HG03565 (cell line): ENCODE data around the gene BTD.

Experiments
- ATAC-seq: cut with Tn5 transposase; IDR thresholded peaks from one replicate; pipeline ENCODE4 v1.9.1; 2021; ENCODE audit warnings: mild to moderate bottlenecking, moderate library complexity; ENCODE audit not compliant: unreplicated experiment

Gene BTD

GRCh38 chr3:15601399-15602145 lies at the start of gene BTD, which contains the start of gene HACL1:
TSS of gene BTD (plus strand) at chr3:15601745. CDS start at chr3:15635440, 33,695 bp downstream.
TSS of gene HACL1 (minus strand) at chr3:15601569. CDS start at chr3:15601463, 106 bp downstream.
- ATAC-seq: peak; percentile 85

DNA sequence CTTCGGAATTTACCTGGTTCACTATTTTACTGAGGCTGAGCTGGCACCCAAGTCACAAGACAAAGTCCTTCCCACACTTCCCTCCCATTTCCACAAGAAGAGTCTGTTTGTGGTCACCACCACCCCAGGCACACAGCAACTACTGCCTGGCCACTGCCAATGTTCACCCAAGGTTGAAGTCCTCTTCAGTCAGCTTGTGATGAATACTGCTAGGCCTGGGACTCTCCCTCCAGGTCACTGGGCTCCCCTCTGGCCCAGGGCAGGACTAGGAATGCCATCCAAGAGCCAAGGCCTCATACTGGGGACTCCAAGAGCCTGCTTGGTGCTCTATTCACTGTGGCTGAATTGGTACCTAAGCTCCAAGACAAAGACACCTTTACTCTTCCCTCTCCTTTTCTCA lies 49.6 kb upstream of the BTD start:
- no peak for ATAC-seq

DNA sequence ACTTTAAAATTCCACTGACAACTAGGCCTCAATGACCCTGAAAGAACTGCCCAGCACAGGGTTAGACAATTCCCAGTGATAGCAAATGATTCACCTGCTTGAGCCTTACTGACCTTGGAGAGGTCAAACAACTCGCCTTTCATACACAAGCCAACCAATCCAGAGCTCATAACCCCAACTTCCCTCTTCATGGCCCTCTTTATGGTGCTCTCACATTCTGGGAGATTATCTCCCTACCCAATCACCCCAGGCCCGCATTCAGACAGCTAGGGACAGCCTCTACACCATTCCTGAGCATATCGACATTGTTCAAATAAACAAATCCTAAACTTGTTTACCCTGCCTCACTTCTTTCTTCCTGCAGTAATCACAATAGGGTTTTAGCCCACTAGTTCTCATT lies 47.8 kb upstream of the BTD start:
- no peak for ATAC-seq

DNA sequence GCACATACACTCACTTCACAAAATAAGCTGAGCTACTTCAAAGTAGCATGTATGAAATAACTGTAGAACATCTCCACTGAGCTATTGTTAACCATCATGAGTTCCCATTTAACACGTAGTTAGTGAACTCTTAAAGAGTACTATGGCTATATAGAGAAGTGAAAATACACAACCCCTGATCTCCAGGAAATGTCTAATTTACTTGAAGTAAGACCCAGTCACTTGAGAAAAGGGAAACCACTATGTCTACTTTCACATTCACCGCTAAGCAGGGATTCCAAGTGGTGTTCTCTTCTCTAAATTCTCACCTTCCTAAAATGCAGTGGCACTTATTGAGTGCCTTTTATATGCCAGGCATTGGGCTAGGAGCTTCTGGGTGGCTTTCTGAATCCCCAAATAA lies 45.0 kb upstream of the BTD start:
- ATAC-seq: peak; percentile 93

DNA sequence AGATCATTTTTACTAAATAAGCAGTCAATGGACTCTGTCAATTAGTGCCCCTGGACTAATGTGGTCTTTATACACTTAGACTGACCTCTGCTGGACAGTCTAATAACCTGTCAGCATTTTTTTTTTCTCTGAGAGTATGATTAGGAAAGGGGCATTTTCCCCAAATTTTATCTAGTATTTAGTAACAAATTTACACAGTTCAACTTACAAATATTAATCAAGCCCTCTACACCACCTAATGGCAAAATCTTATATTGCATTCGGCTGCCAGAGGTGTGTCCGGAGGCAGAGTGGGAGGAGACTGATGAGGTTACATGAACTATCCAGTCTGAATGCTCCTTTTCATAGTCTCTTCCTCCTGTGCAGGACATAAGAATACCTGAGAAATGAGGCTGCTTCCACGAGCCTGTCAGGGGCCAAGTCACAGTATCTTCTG lies 44.0 kb upstream of the BTD start:
- no peak for ATAC-seq

GRCh38 chr3:15558581-15558980 lies 43.0 kb upstream of the BTD start:
- ATAC-seq: no peak

DNA sequence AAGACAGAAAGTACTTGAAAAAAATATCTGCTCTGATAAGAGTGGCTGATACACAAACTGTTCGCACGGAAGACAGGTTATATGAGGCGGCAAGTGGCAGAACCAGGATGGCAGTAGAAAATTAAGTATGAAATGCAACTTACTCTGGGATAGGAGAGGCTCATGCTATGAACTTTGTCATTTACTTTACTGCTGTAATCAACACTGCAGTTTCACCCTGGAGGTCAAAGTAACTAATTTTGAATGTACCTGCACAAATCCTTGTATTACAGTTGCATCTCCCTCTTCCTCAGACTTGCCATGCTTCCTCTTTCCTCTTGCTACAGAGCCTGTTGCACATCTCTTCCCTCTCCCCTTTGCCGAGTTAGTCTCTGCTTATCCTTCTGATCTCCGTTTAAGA lies 39.0 kb upstream of the BTD start:
- ATAC-seq: no peak

DNA sequence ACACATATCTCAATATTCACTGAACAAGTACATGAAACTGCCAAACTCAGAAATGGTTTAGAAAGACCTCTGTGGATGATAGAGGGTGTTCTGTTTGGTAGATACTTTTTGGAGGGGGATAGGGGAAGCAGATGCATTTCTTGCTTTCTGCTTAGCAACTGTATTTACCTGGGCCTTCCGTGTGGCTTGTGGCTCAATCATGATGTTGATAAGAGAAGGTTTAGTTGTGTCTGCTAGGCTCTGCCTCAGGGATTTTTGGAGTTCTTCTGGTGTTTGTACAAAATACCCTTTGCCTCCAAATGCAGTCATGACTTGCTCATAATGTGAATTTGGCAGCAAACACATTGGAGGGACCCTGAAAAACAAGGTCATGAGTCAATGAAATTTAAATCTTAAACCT lies 38.4 kb upstream of the BTD start:
- no peak for ATAC-seq

- no peak for ATAC-seq
These were observed 29.4 kb upstream of the BTD start for GRCh38 chr3:15572138-15572537.

GRCh38 chr3:15575446-15575845 lies 26.1 kb upstream of the BTD start:
- ATAC-seq: no peak

- ATAC-seq: no peak
These were observed 25.1 kb upstream of the BTD start for GRCh38 chr3:15576475-15576874.

DNA sequence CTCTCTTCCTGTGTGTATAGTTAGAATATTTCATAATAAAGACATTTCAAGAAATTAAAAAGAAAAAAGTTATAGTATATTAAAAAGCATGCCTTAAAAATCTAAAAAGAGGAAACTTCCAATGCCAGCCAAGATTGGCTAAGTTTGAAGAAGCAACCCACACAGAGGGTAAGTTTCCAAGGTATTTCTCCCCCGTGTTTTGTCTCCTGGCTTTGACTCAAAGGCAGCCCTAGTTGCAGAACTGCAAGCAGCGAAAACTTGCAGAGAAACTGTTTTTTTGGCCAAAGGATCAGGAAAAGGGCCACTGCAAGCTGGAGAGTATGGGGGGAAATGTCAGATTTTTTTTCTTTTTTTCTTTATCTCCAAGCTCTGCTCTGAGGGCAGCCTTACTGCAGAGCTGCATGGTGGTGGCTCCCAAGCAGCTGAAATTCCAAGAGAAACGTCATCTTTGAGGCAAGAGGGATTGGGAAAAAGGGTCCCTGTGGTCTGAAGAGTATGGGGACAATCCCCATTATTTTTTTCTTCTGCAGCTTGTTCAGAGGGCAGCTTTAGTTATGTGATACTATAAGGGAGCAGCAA lies 23.2 kb upstream of the BTD start:
- no peak for ATAC-seq

GRCh38 chr3:15579051-15579450 lies 22.5 kb upstream of the BTD start:
- no peak for ATAC-seq

GRCh38 chr3:15581471-15582394 lies 19.8 kb upstream of the BTD start:
- no peak for ATAC-seq

GRCh38 chr3:15585111-15585845 lies 16.3 kb upstream of the BTD start:
- ATAC-seq: no peak

- ATAC-seq: no peak
These were observed 10.3 kb upstream of the BTD start for GRCh38 chr3:15591242-15591641.

DNA sequence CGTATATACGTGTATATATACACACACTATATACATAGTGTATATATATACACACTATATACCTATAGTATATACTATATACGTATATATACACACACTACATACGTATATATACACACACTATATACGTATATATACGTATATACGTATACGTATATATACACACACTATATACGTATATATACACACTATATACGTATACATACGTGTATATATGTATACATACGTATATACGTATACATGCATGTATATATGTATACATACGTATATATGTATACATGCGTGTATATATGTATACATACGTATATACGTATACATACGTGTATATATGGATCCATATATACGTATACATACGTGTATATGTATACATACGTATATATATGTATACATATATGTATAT lies 9.6 kb upstream of the BTD start:
- ATAC-seq: no peak

DNA sequence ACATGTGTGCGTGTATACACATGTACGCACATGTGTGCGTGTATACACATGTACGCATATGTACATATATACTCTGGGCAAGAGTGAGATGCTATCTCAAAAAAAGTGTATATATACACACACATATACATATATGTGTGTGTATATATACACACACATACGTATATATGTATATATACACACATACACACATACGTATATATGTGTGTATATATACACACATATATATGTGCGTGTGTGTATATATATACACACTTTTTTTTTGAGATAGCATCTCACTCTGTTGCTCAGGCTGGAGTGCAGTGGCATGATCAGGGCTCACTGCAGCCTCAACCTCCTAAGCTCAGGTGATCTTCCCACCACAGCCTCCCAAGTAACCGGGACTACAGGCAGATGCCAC lies 8.6 kb upstream of the BTD start:
- ATAC-seq: no peak

DNA sequence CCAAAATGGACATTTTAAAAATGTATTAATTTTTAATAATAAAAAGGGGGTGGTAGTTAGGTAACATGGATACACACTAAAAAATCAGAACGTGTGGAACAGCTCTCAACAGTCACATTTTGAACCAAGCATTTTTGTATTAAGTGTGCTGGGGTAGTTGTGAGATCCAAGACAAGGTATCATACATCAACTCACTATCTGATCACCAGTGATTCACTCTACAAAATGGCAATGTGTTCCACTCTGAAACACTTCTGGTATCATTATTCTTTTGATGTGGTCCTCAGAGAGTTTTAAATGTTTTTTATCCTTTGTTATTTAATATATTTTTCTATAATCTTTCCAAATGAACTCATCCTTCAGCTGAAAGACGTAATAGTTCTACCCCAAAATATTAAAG lies 5.6 kb upstream of the BTD start:
- ATAC-seq: no peak

DNA sequence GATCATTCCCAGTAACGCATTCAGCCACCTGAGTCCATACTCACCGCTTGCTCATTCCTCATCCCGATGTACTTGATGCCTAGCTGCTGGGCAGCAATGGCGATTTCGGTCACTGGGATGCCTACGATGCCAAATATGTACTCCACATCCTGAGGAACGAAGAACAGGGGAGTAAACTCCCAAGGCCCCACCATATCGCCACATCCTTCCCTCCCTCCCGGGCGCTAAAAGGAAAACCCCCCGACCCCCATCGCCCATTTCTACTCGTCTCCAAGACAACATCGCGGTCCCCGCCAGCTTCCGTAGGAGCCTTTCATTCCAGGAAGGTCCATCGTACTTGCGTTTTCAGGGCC lies 523 bp upstream of the BTD start:
- peak; percentile 7 for ATAC-seq

DNA sequence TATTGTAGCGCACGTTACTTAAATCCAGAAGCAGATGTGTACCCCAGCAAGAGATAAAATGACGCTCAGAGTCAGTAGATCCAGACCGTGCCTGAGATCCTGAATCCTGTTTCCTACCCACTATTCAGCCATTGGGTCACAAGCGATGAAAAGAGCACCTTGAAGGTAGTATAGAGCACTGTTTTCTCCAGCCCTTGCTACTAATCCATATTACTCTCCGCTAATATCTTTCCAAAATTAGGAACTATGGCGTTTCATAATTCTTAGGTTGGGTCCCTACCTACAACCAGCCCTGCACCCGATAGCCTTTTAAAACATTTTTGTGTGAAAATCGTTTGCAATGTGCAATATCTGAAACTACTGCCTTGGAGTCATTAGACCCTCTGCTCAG lies 596 bp downstream of the BTD start:
- ATAC-seq: no peak
